ENCODE data around the gene PMEPA1.
"Not testable (repeated sequence)": the region's sequence is repeated elsewhere in the genome, so short reads cannot be mapped to it uniquely, and the experiment has no call there.

Gene PMEPA1

DNA sequence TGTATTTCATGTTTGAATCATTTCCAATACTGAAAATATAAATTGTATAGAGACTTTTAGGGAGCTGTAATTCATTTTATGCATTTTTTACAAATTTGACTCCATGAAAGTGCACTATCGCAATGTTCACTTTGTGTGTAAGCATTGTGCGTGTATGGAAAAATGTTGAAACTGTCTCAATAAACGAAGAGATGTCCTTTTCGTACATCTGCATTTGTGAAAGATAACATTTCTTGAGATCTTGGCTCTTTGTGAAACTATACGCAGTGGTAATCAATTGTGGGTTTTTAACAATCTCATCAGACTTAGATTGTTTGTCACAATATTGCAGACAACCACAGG is 70.9 kb downstream of the PMEPA1 start:
- no peak for TF ChIP-seq ARNT (IDR thresholded peaks at IDR 0.05)
- no peak for TF ChIP-seq LEF1 (IDR thresholded peaks at IDR 0.05; ENCODE audit: borderline replicate concordance)
- TF ChIP-seq, protein P1, sequence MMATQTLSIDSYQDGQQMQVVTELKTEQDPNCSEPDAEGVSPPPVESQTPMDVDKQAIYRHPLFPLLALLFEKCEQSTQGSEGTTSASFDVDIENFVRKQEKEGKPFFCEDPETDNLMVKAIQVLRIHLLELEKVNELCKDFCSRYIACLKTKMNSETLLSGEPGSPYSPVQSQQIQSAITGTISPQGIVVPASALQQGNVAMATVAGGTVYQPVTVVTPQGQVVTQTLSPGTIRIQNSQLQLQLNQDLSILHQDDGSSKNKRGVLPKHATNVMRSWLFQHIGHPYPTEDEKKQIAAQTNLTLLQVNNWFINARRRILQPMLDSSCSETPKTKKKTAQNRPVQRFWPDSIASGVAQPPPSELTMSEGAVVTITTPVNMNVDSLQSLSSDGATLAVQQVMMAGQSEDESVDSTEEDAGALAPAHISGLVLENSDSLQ (IDR thresholded peaks at IDR 0.05): no peak
- no peak for TF ChIP-seq ELF4 (IDR thresholded peaks at IDR 0.05)
- no peak for TF ChIP-seq FOXM1 (IDR thresholded peaks at IDR 0.05; ENCODE audit: borderline replicate concordance)
- TF ChIP-seq ZNF384 (IDR thresholded peaks at IDR 0.05): no peak
- TF ChIP-seq TARDBP (IDR thresholded peaks at IDR 0.05): no peak
- no peak for TF ChIP-seq L3MBTL2 (conservative IDR thresholded peaks at IDR 0.05)
- TF ChIP-seq FOXA1 (IDR thresholded peaks at IDR 0.05): no peak
- no peak for TF ChIP-seq SUZ12 (IDR thresholded peaks at IDR 0.05)
- TF ChIP-seq CTBP1 (IDR thresholded peaks at IDR 0.05; ENCODE audit: borderline replicate concordance): no peak
- no peak for TF ChIP-seq NFRKB (IDR thresholded peaks at IDR 0.05)
- no peak for TF ChIP-seq SP1 (IDR thresholded peaks at IDR 0.05)
- TF ChIP-seq FOXK2 (IDR thresholded peaks at IDR 0.05): no peak
- no peak for DNase-seq (ENCODE audit: extremely low spot score)
- POLR2A ChIA-PET: no interaction called here
- CTCF ChIA-PET: no interaction called here

DNA sequence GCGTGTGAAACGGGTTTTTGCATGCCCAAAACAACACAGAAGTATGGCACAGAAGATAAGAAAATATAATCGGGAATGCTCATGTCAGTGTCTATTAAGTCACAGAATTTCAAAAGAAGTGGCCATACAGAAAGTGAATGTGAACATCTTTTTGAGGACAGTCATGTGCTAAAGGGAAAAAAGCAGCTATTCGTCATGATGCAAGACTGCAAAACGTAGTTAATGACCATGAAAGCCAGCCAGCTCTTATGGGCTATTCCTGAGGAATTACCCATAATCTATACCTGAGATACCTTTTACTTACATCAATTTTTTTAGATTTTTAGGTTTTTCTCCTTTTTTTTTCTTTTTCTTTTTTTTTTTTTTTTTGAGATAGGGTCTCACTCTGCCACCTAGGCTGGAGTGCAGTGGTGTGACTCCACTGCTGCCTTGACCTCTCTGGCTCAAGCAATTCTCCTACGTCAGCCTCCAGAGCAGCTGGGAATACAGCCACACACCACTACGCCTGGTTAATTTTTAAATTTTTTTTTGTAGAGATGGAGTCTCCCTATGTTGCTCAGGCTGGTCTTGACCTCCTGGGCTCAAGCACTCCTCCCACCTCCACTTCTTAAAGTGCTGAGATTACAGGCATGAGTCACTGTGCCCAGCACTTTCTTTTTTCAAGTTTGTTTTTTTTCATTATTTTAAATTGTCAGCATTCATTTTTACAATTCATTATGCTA is 71.5 kb downstream of the PMEPA1 start:
- ChIA-PET POLR2A (no interaction called here), CTCF (no interaction called here)
- no peak for DNase-seq (ENCODE audit: extremely low spot score)
- TF ChIP-seq TARDBP (IDR thresholded peaks at IDR 0.05) (no peak), FOXK2 (IDR thresholded peaks at IDR 0.05) (no peak)

- ChIA-PET POLR2A (no interaction called here), CTCF (no interaction called here)
- DNase-seq (ENCODE audit: extremely low spot score): no peak
- TF ChIP-seq HDGF (IDR thresholded peaks at IDR 0.05; ENCODE audit: borderline replicate concordance): no peak
- no peak for TF ChIP-seq L3MBTL2 (conservative IDR thresholded peaks at IDR 0.05)
- TF ChIP-seq CTBP1 (IDR thresholded peaks at IDR 0.05; ENCODE audit: borderline replicate concordance): no peak
- TF ChIP-seq ZNF384 (IDR thresholded peaks at IDR 0.05): no peak
- no peak for TF ChIP-seq BHLHE40 (IDR thresholded peaks at IDR 0.05; ENCODE audit: borderline replicate concordance)
- TF ChIP-seq TARDBP (IDR thresholded peaks at IDR 0.05): no peak
Measured at GRCh38 chr20:57633945-57634491, 75.8 kb downstream of the PMEPA1 start.

- DNase-seq (ENCODE audit: extremely low spot score): no peak
- TF ChIP-seq L3MBTL2 (conservative IDR thresholded peaks at IDR 0.05): no peak
- POLR2A ChIA-PET: no interaction called here
- CTCF ChIA-PET: no interaction called here
Measured at GRCh38 chr20:57632286-57632685, 77.5 kb downstream of the PMEPA1 start.

- CTCF ChIA-PET: no interaction called here
- TF ChIP-seq ZNF384 (IDR thresholded peaks at IDR 0.05): no peak
- no peak for TF ChIP-seq SUZ12 (IDR thresholded peaks at IDR 0.05)
- no peak for TF ChIP-seq FOXA1 (IDR thresholded peaks at IDR 0.05)
- TF ChIP-seq NFRKB (IDR thresholded peaks at IDR 0.05): no peak
- no peak for TF ChIP-seq L3MBTL2 (conservative IDR thresholded peaks at IDR 0.05)
- no peak for TF ChIP-seq LEF1 (IDR thresholded peaks at IDR 0.05; ENCODE audit: borderline replicate concordance)
- TF ChIP-seq ARNT (IDR thresholded peaks at IDR 0.05): no peak
- no peak for TF ChIP-seq BHLHE40 (IDR thresholded peaks at IDR 0.05; ENCODE audit: borderline replicate concordance)
- no peak for TF ChIP-seq CTBP1 (IDR thresholded peaks at IDR 0.05; ENCODE audit: borderline replicate concordance)
- TF ChIP-seq HDGF (IDR thresholded peaks at IDR 0.05; ENCODE audit: borderline replicate concordance): no peak
- no peak for TF ChIP-seq ELF4 (IDR thresholded peaks at IDR 0.05)
- no peak for TF ChIP-seq SP1 (IDR thresholded peaks at IDR 0.05)
- TF ChIP-seq TARDBP (IDR thresholded peaks at IDR 0.05): no peak
- no peak for TF ChIP-seq FOXK2 (IDR thresholded peaks at IDR 0.05)
- TF ChIP-seq, protein P1 (IDR thresholded peaks at IDR 0.05): no peak
- no peak for TF ChIP-seq FOXM1 (IDR thresholded peaks at IDR 0.05; ENCODE audit: borderline replicate concordance)
- DNase-seq (ENCODE audit: extremely low spot score): no peak
- POLR2A ChIA-PET: interaction anchor here (1.0 kb wide), 1 partner anchor 118 kb away, joined by 3 read pairs; no protein-coding TSS in a partner anchor
Measured at GRCh38 chr20:57630061-57630460, 79.8 kb downstream of the PMEPA1 start.

GRCh38 chr20:57629491-57629901 is 80.3 kb downstream of the PMEPA1 start:
- POLR2A ChIA-PET: interaction anchor here (1.0 kb wide), 1 partner anchor 119 kb away, joined by 3 read pairs; no protein-coding TSS in a partner anchor
- DNase-seq (ENCODE audit: extremely low spot score); CTCF ChIA-PET: not testable (repeated sequence)

GRCh38 chr20:57628962-57629308 is 80.9 kb downstream of the PMEPA1 start:
- CTCF ChIA-PET; POLR2A ChIA-PET; DNase-seq (ENCODE audit: extremely low spot score): not testable (repeated sequence)

Data from HEK293T (cell line).